HG03354 (cell line): ENCODE results near the gene TNS3.

Experiments
- ATAC-seq: cut with Tn5 transposase; IDR thresholded peaks from one replicate; pipeline ENCODE4 v1.9.1; 2021; ENCODE audit warnings: mild to moderate bottlenecking; ENCODE audit not compliant: unreplicated experiment, poor library complexity, severe bottlenecking

TNS3 gene

GRCh38 chr7:47419471-47419870 is 162.4 kb downstream of the TNS3 start:
- ATAC-seq: no peak

DNA sequence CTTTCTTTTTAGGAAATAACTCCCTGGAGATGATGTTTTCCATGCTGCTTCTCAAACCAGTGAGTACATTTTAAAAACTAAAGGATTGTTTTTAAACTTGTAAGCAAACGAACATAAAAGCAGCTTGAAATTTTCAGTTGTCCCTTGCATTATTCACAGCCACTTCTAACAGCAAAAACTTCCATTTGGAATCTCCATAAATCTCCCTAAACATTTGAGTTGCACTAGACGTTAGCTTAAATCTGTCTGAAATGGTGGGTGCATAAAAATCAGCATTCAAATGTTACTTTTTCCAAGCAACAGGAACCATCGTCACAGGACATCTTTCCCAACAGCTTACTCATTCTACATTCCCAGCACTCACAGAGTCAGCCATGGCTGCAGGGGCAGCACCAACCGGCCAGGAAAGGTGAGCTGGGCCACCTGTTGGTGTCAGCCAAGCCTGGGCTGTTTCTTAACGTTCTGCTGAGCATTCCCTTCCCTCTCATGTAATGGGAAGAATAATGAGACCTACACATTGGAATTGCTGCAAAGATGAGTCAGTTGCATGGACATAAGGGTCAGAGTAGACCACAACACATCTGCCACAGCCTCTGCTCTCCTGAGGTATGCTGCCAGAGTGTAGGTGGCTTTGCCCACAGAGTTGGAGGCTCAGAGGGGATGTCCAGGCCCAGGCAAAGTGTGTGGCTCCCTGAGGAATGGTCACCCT is 163.2 kb downstream of the TNS3 start:
- no peak for ATAC-seq

DNA sequence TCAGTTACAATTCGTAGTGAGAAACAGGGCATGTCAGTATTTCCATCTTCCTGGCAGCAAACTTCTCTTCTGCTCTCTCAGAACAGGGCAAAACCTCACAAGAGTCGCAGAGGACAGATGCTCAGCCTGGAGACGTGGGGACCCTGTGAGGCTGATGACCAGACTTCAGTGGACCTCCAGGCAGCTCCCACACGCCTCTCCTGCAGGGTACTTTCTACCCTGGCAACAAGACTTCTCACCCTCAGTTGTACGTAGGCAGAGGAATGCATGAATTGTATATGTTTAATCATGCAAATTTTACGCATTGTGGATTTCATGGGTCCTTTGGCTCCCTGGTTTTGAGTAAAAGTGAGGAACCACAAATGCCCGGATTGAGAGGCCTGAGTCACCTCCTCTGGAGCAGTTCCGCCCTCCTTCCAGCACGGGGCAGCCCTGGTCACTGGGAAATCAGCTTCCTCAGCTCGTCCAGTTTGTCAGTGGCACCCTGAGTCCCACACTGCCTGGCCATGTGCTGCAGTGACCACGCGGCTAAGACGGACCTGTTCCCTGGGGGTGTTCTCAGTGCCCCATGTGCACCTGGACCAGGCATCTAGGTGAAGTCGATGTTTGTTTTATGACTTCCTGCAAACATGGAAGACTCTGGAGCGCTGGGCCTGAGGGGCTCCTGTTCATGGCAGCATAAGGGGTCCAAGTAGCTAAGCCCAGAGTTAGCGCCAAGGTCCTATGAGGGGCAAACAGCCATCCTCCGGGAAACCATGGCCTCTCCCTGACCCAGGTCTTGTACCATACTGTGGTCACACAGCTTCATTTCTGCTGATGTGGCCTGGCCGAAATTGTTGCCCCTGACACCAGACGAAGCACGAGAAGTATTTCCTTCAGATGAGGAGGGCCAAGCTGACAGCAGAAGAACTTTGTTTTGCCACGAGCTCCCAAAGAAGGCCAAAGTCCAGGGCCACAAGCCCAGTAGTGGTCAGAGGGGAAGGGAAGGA is 165.1 kb downstream of the TNS3 start:
- ATAC-seq: no peak

DNA sequence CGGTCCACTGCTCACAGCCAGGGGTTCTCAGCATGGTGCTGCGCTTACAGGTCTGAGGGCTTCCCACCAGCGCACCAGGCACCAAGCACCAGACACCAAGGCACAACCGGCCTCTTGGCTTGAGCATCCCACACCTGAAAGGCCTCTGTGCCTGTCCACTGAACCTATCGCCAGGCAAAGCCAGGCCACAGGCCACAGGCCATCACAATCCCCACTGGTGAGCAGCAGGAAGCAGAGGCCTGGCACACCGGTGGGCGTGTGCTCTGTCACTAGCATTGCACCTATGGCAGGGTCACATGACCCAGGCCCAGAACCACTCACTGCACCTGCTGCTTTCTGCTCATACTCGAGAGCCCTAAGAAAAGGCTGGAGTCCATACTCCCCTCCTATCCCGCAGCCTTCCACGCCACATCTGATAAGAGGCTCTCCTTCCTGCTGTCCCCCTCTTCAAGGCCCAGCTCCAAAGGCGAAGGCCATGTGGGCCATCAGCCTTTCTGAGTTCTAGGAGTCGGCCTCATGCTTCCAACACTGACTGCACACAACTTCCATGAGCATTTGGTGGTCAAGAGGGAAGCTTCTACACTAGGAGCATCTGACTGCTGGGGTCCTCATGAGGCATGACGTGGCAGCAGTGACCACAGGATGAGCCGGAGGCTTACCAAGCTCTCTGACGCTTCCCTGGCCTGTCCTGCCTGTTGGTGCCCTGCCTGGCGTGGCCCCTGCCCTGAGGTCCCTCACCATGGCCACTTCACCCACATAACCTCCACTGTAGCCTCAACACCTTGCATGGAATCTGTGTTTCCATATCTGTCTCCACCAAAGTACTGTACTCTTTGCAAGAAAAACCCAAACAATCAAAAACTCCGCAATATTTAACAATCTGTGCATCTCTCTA is 166.3 kb downstream of the TNS3 start:
- ATAC-seq: no peak

DNA sequence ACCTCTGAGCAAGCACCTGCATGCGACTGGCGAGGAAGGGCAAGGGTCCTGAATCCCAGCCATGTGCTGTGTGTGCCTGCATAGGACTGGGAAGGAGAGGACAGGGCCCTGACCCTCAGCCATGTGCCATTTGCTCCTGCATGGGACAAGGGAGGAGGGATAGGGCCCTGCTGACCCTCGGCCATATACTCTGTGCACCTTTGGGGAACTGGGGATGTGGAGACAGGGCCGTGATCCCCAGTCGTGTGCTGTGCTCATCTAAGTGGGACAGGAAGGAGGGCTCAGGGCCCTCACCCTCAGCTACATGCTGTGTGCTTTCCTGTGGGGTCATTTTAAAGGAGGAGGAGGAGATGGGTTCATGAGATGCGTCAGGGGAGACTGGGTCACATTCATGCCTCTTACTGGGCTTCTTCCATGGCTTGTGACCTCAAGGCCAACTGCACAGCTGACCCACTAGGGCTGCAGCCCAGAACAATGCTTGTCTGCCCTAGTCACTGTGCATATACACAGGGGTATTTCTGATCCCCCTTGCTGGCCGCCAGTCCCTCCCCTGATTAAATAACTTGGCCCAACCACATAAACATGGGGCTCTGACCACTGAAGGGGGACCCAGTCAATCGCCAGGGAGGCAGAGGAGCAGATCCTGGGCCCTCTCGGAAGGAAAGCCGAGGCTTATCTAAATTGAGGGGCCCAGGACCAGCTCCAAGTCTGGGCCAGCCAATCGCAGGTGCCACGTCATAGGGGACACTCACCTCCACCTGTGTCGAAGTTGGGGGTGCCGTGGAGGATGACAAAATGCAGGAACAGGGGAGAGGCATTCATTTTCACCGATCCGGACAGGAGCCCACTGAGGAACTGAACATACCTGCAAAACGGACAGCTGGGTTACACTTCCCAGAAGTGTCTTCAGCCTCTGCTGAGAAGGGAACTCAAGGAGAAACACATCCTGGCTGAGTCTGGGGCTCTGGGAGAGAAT is 167.3 kb downstream of the TNS3 start:
- no peak for ATAC-seq

- no peak for ATAC-seq
Measured at GRCh38 chr7:47413526-47414341, 168.2 kb downstream of the TNS3 start.

GRCh38 chr7:47411901-47412300 is 170.0 kb downstream of the TNS3 start:
- ATAC-seq: no peak

- ATAC-seq: no peak
Measured at GRCh38 chr7:47411281-47411869, 170.5 kb downstream of the TNS3 start.

- ATAC-seq: no peak
Measured at GRCh38 chr7:47408675-47409074, 173.2 kb downstream of the TNS3 start.

- ATAC-seq: no peak
Measured at GRCh38 chr7:47407821-47408674, 173.9 kb downstream of the TNS3 start.

DNA sequence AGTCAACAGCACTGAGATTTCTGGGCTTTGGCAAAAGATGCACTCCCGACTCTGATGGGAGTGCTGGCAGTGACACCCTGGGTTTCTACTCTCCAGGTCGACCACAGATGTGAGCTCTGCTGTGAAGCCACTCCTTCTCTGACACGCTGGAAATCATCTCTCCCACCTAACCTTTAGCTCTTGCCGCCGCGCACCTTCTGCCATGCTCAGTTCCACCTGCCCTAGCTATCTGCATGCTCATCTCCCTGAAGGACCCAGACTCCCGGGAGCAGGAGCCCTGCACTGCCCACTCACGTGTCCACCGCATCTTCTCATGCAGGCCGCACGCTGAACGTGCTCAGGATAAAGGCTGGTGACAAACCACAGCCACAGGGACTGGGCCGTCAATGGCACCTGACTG is 174.8 kb downstream of the TNS3 start:
- ATAC-seq: no peak

- ATAC-seq: no peak
Measured at GRCh38 chr7:47406801-47407129, 175.1 kb downstream of the TNS3 start.

GRCh38 chr7:47405921-47406800 is 175.8 kb downstream of the TNS3 start:
- ATAC-seq: no peak

GRCh38 chr7:47405286-47405904 is 176.5 kb downstream of the TNS3 start:
- no peak for ATAC-seq

DNA sequence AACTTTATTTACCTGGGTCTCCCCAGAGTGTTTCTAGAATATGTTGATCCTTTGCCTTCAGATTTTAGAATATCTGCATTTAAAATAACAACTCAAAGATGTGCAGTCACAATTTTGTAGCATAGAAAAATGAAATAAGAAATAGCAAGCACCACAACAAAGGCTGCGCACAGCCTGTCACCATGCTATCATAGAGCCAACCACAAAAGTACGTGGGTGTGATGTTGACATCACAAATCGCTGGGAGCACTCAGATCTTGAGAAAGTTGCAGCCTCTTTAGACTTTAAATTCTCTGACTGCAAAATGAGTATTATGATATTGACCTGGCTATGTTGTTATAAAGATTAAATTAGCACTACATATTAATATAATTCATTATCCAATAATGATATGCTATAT is 177.9 kb downstream of the TNS3 start:
- no peak for ATAC-seq
